GM23338 (cell line): ENCODE results near the gene PLPP4. TPM values are rescaled to one million over a fixed set of nuclear protein-coding genes. Genes with fewer than 3 reads are reported as not detected.

Experiments
- ATAC-seq: fragments of 200-7000 bp; cut with Tn5 transposase; 3 replicates; pipeline ENCODE4 v1.9.1; 2020
- DNase-seq: peaks from one replicate; pipeline ENCODE4 v3.0.0-alpha.2; 2015; ENCODE audit warnings: low spot score
- H2AFZ ChIP-seq: fragments of 200-600 bp; sonication (generic); 2 replicates; pipeline ENCODE4 v1.8.0; 2016; ENCODE audit warnings: antibody characterized with exemption, mild to moderate bottlenecking, moderate library complexity
- H3F3A ChIP-seq: fragments of 200-600 bp; sonication (generic); replicated peaks from 2 replicates; pipeline ENCODE4 v1.8.0; 2017; ENCODE audit warnings: antibody characterized with exemption, mixed run types, low read depth
- H3K27ac ChIP-seq: fragments of 200-600 bp; sonication (generic); 2 replicates; pipeline ENCODE4 v1.6.1; 2016; ENCODE audit warnings: low read depth
- H3K27me3 ChIP-seq: fragments of 200-600 bp; sonication (generic); 2 replicates; pipeline ENCODE4 v1.8.0; 2016; ENCODE audit warnings: mild to moderate bottlenecking, mixed run types, moderate library complexity; ENCODE audit not compliant: insufficient read depth
- H3K36me3 ChIP-seq: fragments of 200-600 bp; sonication (generic); 2 replicates; pipeline ENCODE4 v1.8.0; 2016; ENCODE audit warnings: mild to moderate bottlenecking; ENCODE audit not compliant: insufficient read depth
- H3K4me1 ChIP-seq: fragments of 200-600 bp; sonication (generic); 2 replicates; pipeline ENCODE4 v1.8.0; 2016; ENCODE audit warnings: mild to moderate bottlenecking, moderate library complexity; ENCODE audit not compliant: insufficient read depth
- H3K4me2 ChIP-seq: fragments of 200-600 bp; sonication (generic); 2 replicates; pipeline ENCODE4 v1.7.1; 2017; ENCODE audit warnings: mixed run types
- H3K4me3 ChIP-seq: fragments of 200-600 bp; sonication (generic); 2 replicates; pipeline ENCODE4 v1.6.1; 2016; ENCODE audit warnings: mixed run types
- H3K79me2 ChIP-seq: fragments of 200-600 bp; sonication (generic); replicated peaks from 2 replicates; pipeline ENCODE4 v1.8.0; 2017; ENCODE audit warnings: mild to moderate bottlenecking; ENCODE audit not compliant: insufficient read depth
- H3K9me2 ChIP-seq: fragments of 200-600 bp; sonication (generic); 2 replicates; pipeline ENCODE4 v1.8.0; 2017; ENCODE audit not compliant: insufficient read depth
- H4K20me1 ChIP-seq: fragments of 200-600 bp; sonication (generic); replicated peaks from 2 replicates; pipeline ENCODE4 v1.8.0; 2017; ENCODE audit warnings: mild to moderate bottlenecking; ENCODE audit not compliant: insufficient read depth
- H3K27ac Mint-ChIP-seq: 2 replicates; pipeline ENCODE4 v1.8.0; 2020; ENCODE audit warnings: inconsistent platforms, mild to moderate bottlenecking, moderate library complexity, mixed read lengths
- H3K27me3 Mint-ChIP-seq: 3 replicates; pipeline ENCODE4 v1.8.0; 2022; ENCODE audit warnings: low read depth, mild to moderate bottlenecking, moderate library complexity, mixed read lengths, inconsistent platforms; ENCODE audit not compliant: insufficient read depth, poor library complexity
- H3K36me3 Mint-ChIP-seq: 3 replicates; pipeline ENCODE4 v1.8.0; 2021; ENCODE audit warnings: low read depth, mild to moderate bottlenecking, inconsistent platforms, moderate library complexity, mixed read lengths
- H3K4me1 Mint-ChIP-seq: 3 replicates; pipeline ENCODE4 v1.8.0; 2020; ENCODE audit warnings: mild to moderate bottlenecking, inconsistent platforms, mixed read lengths
- H3K4me3 Mint-ChIP-seq: 3 replicates; pipeline ENCODE4 v1.8.0; 2021; ENCODE audit warnings: moderate library complexity, mild to moderate bottlenecking, inconsistent platforms, mixed read lengths
- H3K9me3 Mint-ChIP-seq: 3 replicates; pipeline ENCODE4 v1.8.0; 2020; ENCODE audit warnings: moderate library complexity, mild to moderate bottlenecking, inconsistent platforms, mixed read lengths
- CREB1 ChIP-seq: fragments of 250-450 bp; sonication (Bioruptor Pico); IDR thresholded peaks from 2 replicates; pipeline ENCODE4 v1.5.0; 2020; ENCODE audit warnings: low read depth, mild to moderate bottlenecking, moderate library complexity
- CTCF ChIP-seq, 2 experiments: fragments of 200-600 bp in 1 of 2; sonication (generic) in 1 of 2; conservative IDR thresholded peaks; 2 replicates each; pipeline versions ENCODE4 v1.5.1 to v1.6.1; 2016 to 2017; ENCODE audit warnings: antibody characterized with exemption in 2 of 2, low read depth in 2 of 2, mild to moderate bottlenecking in 2 of 2, moderate library complexity in 1 of 2
- EZH2 ChIP-seq: fragments of 200-600 bp; sonication (generic); IDR thresholded peaks from one replicate; pipeline ENCODE4 v1.8.0; 2017; ENCODE audit warnings: antibody characterized with exemption, mild to moderate bottlenecking, low read depth; ENCODE audit not compliant: unreplicated experiment
- EZH2phosphoT487 ChIP-seq: fragments of 200-600 bp; sonication (generic); IDR thresholded peaks from one replicate; pipeline ENCODE4 v1.8.1; 2018; ENCODE audit warnings: antibody characterized with exemption; ENCODE audit not compliant: unreplicated experiment
- JUNB ChIP-seq: IDR thresholded peaks from one replicate; pipeline ENCODE4 v1.6.1; 2016; ENCODE audit warnings: antibody characterized with exemption; ENCODE audit not compliant: unreplicated experiment
- NANOG ChIP-seq: IDR thresholded peaks from 2 replicates; pipeline ENCODE4 v1.6.1; 2016; ENCODE audit warnings: antibody characterized with exemption, borderline replicate concordance
- POLR2AphosphoS5 ChIP-seq: IDR thresholded peaks from 2 replicates; pipeline ENCODE4 v1.6.1; 2016; ENCODE audit warnings: antibody characterized with exemption, low read depth
- STAT1 ChIP-seq: IDR thresholded peaks from one replicate; pipeline ENCODE4 v1.6.1; 2016; ENCODE audit warnings: antibody characterized with exemption; ENCODE audit not compliant: unreplicated experiment
- ZNF114 ChIP-seq: fragments of 250-450 bp; sonication (Bioruptor Pico); IDR thresholded peaks from 2 replicates; pipeline ENCODE4 v1.5.0; 2020; ENCODE audit warnings: mild to moderate bottlenecking, moderate library complexity
- ZNF331 ChIP-seq: fragments of 250-450 bp; sonication (Bioruptor Pico); IDR thresholded peaks from 2 replicates; pipeline ENCODE4 v1.5.0; 2020; ENCODE audit warnings: low read depth, mild to moderate bottlenecking, moderate library complexity
- polyA plus RNA-seq: library from polyadenylated mRNA; unstranded; fragments of >200 nt; fragmentation: Nextera tagmentation; extraction: Ambion mirVana; gene quantifications from 2 replicates; pipeline ENCODE4 v1.2.1, GENCODE V29; 2016
- total RNA-seq: library from RNA; depleted of rRNA; stranded (reverse); fragments of >200 nt; shearing (Covaris generic); gene quantifications from 2 replicates; pipeline ENCODE4 v1.2.3, GENCODE V29; 2014
- TF ChIP-seq, protein P1 (sequence below): IDR thresholded peaks from one replicate; pipeline ENCODE4 v1.6.1; 2018; ENCODE audit warnings: antibody characterized with exemption; ENCODE audit not compliant: unreplicated experiment
- TF ChIP-seq, protein P2 (sequence below): fragments of 250-450 bp; sonication (Bioruptor Pico); IDR thresholded peaks from 2 replicates; pipeline ENCODE4 v1.5.0; 2020; ENCODE audit warnings: mild to moderate bottlenecking, moderate library complexity
- TF ChIP-seq, protein P3 (sequence below): IDR thresholded peaks from 2 replicates; pipeline ENCODE4 v1.6.1; 2016; ENCODE audit warnings: antibody characterized with exemption

PLPP4 gene
- total and polyA plus RNA-seq, 2 experiments from 2014 or later, result 0.24 to 0.31 TPM

GRCh38 chr10:120499883-120500282 lies 42.9 kb downstream of the PLPP4 start:
- DNase-seq (no peak), ATAC-seq (no peak)
- Mint-ChIP-seq H3K27ac (no peak overlapping the region), H3K36me3 (no peaks in the 10 kb centered on the region), H3K9me3 (no peaks in the 10 kb centered on the region), H3K4me1 (peaks cover 4% of the 10 kb centered on the region), H3K27me3 (peaks cover 2% of the 10 kb centered on the region), H3K4me3 (no peak overlapping the region)
- Histone ChIP-seq H3F3A (no peaks in the 10 kb centered on the region), H3K27me3 (no peaks in the 10 kb centered on the region), H3K79me2 (no peaks in the 10 kb centered on the region), H3K36me3 (no peaks in the 10 kb centered on the region), H3K4me2 (no peak overlapping the region), H4K20me1 (no peaks in the 10 kb centered on the region), H3K4me3 (no peak overlapping the region), H3K27ac (no peak overlapping the region), H2AFZ (no peak overlapping the region), H3K9me2 (peaks cover 5% of the 10 kb centered on the region; the same call in 1 of the 2 replicates), H3K4me1 (no peaks in the 10 kb centered on the region)
- TF ChIP-seq, protein P1, sequence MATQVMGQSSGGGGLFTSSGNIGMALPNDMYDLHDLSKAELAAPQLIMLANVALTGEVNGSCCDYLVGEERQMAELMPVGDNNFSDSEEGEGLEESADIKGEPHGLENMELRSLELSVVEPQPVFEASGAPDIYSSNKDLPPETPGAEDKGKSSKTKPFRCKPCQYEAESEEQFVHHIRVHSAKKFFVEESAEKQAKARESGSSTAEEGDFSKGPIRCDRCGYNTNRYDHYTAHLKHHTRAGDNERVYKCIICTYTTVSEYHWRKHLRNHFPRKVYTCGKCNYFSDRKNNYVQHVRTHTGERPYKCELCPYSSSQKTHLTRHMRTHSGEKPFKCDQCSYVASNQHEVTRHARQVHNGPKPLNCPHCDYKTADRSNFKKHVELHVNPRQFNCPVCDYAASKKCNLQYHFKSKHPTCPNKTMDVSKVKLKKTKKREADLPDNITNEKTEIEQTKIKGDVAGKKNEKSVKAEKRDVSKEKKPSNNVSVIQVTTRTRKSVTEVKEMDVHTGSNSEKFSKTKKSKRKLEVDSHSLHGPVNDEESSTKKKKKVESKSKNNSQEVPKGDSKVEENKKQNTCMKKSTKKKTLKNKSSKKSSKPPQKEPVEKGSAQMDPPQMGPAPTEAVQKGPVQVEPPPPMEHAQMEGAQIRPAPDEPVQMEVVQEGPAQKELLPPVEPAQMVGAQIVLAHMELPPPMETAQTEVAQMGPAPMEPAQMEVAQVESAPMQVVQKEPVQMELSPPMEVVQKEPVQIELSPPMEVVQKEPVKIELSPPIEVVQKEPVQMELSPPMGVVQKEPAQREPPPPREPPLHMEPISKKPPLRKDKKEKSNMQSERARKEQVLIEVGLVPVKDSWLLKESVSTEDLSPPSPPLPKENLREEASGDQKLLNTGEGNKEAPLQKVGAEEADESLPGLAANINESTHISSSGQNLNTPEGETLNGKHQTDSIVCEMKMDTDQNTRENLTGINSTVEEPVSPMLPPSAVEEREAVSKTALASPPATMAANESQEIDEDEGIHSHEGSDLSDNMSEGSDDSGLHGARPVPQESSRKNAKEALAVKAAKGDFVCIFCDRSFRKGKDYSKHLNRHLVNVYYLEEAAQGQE, result no peak
- TF ChIP-seq ZNF114 (CRISPR knock-in tag) (no peak), CREB1 (CRISPR knock-in tag) (no peak), NANOG (no peak), STAT1 (no peak), CTCF (conservative IDR thresholded peaks at IDR 0.05; ENCODE audit: low read depth in 2 of 2) (no peak), ZNF331 (CRISPR knock-in tag) (no peak), JUNB (no peak), EZH2 (no peak), POLR2AphosphoS5 (no peak), EZH2phosphoT487 (no peak)
- TF ChIP-seq, protein P2, sequence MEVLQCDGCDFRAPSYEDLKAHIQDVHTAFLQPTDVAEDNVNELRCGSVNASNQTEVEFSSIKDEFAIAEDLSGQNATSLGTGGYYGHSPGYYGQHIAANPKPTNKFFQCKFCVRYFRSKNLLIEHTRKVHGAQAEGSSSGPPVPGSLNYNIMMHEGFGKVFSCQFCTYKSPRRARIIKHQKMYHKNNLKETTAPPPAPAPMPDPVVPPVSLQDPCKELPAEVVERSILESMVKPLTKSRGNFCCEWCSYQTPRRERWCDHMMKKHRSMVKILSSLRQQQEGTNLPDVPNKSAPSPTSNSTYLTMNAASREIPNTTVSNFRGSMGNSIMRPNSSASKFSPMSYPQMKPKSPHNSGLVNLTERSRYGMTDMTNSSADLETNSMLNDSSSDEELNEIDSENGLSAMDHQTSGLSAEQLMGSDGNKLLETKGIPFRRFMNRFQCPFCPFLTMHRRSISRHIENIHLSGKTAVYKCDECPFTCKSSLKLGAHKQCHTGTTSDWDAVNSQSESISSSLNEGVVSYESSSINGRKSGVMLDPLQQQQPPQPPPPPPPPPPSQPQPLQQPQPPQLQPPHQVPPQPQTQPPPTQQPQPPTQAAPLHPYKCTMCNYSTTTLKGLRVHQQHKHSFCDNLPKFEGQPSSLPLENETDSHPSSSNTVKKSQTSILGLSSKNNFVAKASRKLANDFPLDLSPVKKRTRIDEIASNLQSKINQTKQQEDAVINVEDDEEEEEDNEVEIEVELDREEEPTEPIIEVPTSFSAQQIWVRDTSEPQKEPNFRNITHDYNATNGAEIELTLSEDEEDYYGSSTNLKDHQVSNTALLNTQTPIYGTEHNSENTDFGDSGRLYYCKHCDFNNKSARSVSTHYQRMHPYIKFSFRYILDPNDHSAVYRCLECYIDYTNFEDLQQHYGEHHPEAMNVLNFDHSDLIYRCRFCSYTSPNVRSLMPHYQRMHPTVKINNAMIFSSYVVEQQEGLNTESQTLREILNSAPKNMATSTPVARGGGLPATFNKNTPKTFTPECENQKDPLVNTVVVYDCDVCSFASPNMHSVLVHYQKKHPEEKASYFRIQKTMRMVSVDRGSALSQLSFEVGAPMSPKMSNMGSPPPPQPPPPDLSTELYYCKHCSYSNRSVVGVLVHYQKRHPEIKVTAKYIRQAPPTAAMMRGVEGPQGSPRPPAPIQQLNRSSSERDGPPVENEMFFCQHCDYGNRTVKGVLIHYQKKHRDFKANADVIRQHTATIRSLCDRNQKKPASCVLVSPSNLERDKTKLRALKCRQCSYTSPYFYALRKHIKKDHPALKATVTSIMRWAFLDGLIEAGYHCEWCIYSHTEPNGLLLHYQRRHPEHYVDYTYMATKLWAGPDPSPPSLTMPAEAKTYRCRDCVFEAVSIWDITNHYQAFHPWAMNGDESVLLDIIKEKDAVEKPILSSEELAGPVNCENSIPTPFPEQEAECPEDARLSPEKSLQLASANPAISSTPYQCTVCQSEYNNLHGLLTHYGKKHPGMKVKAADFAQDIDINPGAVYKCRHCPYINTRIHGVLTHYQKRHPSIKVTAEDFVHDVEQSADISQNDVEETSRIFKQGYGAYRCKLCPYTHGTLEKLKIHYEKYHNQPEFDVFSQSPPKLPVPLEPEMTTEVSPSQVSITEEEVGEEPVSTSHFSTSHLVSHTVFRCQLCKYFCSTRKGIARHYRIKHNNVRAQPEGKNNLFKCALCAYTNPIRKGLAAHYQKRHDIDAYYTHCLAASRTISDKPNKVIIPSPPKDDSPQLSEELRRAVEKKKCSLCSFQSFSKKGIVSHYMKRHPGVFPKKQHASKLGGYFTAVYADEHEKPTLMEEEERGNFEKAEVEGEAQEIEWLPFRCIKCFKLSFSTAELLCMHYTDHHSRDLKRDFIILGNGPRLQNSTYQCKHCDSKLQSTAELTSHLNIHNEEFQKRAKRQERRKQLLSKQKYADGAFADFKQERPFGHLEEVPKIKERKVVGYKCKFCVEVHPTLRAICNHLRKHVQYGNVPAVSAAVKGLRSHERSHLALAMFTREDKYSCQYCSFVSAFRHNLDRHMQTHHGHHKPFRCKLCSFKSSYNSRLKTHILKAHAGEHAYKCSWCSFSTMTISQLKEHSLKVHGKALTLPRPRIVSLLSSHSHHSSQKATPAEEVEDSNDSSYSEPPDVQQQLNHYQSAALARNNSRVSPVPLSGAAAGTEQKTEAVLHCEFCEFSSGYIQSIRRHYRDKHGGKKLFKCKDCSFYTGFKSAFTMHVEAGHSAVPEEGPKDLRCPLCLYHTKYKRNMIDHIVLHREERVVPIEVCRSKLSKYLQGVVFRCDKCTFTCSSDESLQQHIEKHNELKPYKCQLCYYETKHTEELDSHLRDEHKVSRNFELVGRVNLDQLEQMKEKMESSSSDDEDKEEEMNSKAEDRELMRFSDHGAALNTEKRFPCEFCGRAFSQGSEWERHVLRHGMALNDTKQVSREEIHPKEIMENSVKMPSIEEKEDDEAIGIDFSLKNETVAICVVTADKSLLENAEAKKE, result no peak
- TF ChIP-seq, protein P3, sequence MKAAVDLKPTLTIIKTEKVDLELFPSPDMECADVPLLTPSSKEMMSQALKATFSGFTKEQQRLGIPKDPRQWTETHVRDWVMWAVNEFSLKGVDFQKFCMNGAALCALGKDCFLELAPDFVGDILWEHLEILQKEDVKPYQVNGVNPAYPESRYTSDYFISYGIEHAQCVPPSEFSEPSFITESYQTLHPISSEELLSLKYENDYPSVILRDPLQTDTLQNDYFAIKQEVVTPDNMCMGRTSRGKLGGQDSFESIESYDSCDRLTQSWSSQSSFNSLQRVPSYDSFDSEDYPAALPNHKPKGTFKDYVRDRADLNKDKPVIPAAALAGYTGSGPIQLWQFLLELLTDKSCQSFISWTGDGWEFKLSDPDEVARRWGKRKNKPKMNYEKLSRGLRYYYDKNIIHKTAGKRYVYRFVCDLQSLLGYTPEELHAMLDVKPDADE, result no peak
